GM12878 (cell line): ENCODE measurements around the gene GTF2A1. TPM values are rescaled to one million over a fixed set of nuclear protein-coding genes. Genes with fewer than 3 reads are reported as not detected.

ENCODE experiments used
- BCL3 ChIP-seq: IDR thresholded peaks from 2 replicates; pipeline ENCODE4 v1.6.1; 2011; ENCODE audit warnings: borderline replicate concordance, low read depth, mild to moderate bottlenecking, moderate library complexity, low read length; ENCODE audit not compliant: insufficient read depth, poor library complexity, severe bottlenecking
- BHLHE40 ChIP-seq, 2 experiments: fragments of 450-650 bp in 1 of 2; IDR thresholded peaks; 2 replicates each; pipeline ENCODE4 v1.6.1; 2011 to 2017; ENCODE audit warnings: low read depth in 2 of 2, borderline replicate concordance in 1 of 2, improper control_type of control experiment in 1 of 2, low read length in 1 of 2, mild to moderate bottlenecking in 1 of 2
- DPF2 ChIP-seq: fragments of 450-650 bp; IDR thresholded peaks from 2 replicates; pipeline ENCODE4 v1.6.1; 2017; ENCODE audit warnings: mild to moderate bottlenecking
- GABPA ChIP-seq: IDR thresholded peaks from 2 replicates; pipeline ENCODE4 v1.6.1; 2014; ENCODE audit warnings: antibody characterized with exemption, low read depth, mild to moderate bottlenecking, inconsistent platforms
- HDAC6 ChIP-seq: fragments of 200-600 bp; sonication (generic); IDR thresholded peaks from one replicate; pipeline ENCODE4 v1.8.0; 2017; ENCODE audit warnings: antibody characterized with exemption; ENCODE audit not compliant: unreplicated experiment
- NBN ChIP-seq: fragments of 450-650 bp; IDR thresholded peaks from 2 replicates; pipeline ENCODE4 v1.6.1; 2016
- NR2F1 ChIP-seq: fragments of 450-650 bp; conservative IDR thresholded peaks from 2 replicates; pipeline ENCODE4 v1.6.1; 2017; ENCODE audit warnings: mild to moderate bottlenecking
- PKNOX1 ChIP-seq: fragments of 450-650 bp; IDR thresholded peaks from 2 replicates; pipeline ENCODE4 v1.6.1; 2016; ENCODE audit warnings: mild to moderate bottlenecking
- POLR2AphosphoS5 ChIP-seq: IDR thresholded peaks from 2 replicates; pipeline ENCODE4 v1.6.1; 2011; ENCODE audit warnings: mild to moderate bottlenecking, low read length, inconsistent platforms
- TAF1 ChIP-seq: IDR thresholded peaks from 2 replicates; pipeline ENCODE4 v1.6.1; 2011; ENCODE audit warnings: mild to moderate bottlenecking, low read depth, low read length, borderline replicate concordance
- ZBTB40 ChIP-seq: fragments of 450-650 bp; IDR thresholded peaks from 2 replicates; pipeline ENCODE4 v1.6.1; 2016; ENCODE audit warnings: mild to moderate bottlenecking, moderate library complexity, borderline replicate concordance
- ZNF217 ChIP-seq: fragments of 450-650 bp; IDR thresholded peaks from 2 replicates; pipeline ENCODE4 v1.6.1; 2017; ENCODE audit warnings: antibody characterized with exemption, mild to moderate bottlenecking
- polyA plus RNA-seq, 11 experiments: library from polyadenylated mRNA; depleted of rRNA in 4 of 11; unstranded in 6 of 11; stranded (reverse) in 5 of 11; fragments of >200 nt; fragmentation: Nextera tagmentation in 4 of 11; fragmentation: Illumina TruSeq in 1 of 11; extraction: Ambion mirVana in 4 of 11; extraction: Trizol in 1 of 11; gene quantifications; 1 replicate in 1 of 11; 2 replicates in 10 of 11; pipeline versions ENCODE4 v1.2.1 to v1.2.3, GENCODE V29; 2011 to 2016; ENCODE audit warnings: inconsistent platforms in 2 of 11, missing spikeins in 2 of 11, low read depth in 1 of 11
- total RNA-seq, 4 experiments: library from RNA; depleted of rRNA in 3 of 4; stranded (reverse); fragments of >200 nt in 3 of 4; fragmentation: Illumina TruSeq in 1 of 4; extraction: Trizol in 1 of 4; gene quantifications; 2 replicates each; pipeline versions ENCODE4 v1.2.1 to v1.2.3, GENCODE V29; 2013 to 2021

Gene GTF2A1
- total and polyA plus RNA-seq, 10 of the 15 experiments (the other 5 are each of a cell fraction or from before 2014, with no cell fraction given) = 2.5 to 28.7 (median 14.9) TPM

- peak; percentile 40; the same call in 1 of the 2 replicates for TF ChIP-seq ZBTB40
- TF ChIP-seq DPF2 = peak; percentile 91
- peak; percentile 95 to 98 for TF ChIP-seq BHLHE40 (IDR thresholded peaks at IDR 0.05; ENCODE audit: borderline replicate concordance in 1 of 2, low read depth in 2 of 2, low read length in 1 of 2)
- peak; percentile 98 for TF ChIP-seq POLR2AphosphoS5
- peak; percentile 95 for TF ChIP-seq HDAC6
- no peak for TF ChIP-seq ZNF217
- peak; percentile 17 for TF ChIP-seq BCL3
- TF ChIP-seq TAF1 = peak; percentile 80
- TF ChIP-seq NBN = peak; percentile 62; the same call in 1 of the 2 replicates
- peak; percentile 23; the same call in 1 of the 2 replicates for TF ChIP-seq GABPA
- no peak for TF ChIP-seq NR2F1
- TF ChIP-seq PKNOX1 = peak; percentile 24; the same call in 1 of the 2 replicates
Observed at GRCh38 chr14:81220830-81221578, at the start of gene GTF2A1 (continued).
